RPMI7951 (cell line): ENCODE measurements around the gene RABL2A. TPM values are rescaled to one million over a fixed set of nuclear protein-coding genes. Genes with fewer than 3 reads are reported as not detected.
"Not testable (repeated sequence)": the region's sequence is repeated elsewhere in the genome, so short reads cannot be mapped to it uniquely, and the experiment has no call there.

Experiments used
- DNase-seq: peaks from one replicate; pipeline ENCODE4 v3.0.0-alpha.2; 2012; ENCODE audit warnings: low read depth
- total RNA-seq: library from RNA; depleted of rRNA; stranded (reverse); fragments of >200 nt; shearing (Covaris generic); gene quantifications from 2 replicates; pipeline ENCODE4 v1.2.3, GENCODE V29; 2014

The RABL2A gene
- total RNA-seq, 1 experiment from 2014 or later = 4.3 TPM

DNA sequence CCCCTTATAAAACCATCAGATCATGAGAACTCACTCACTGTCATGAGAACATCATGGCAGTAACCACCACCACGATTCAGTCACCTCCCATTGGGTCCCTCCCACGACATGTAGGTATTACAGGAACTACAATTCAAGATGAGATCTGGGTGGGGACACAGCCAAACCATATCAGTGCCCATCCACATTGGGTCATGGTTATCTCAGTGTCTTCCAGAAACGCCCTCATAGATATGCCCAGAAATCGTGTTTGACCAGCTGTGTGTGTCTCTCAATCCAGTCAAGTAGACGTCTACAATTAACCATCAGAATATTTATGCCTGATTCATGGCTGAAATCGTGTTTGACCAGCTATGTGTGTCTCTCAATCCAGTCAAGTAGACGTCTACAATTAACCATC lies 17.2 kb upstream of the RABL2A start:
- DNase-seq = not testable (repeated sequence)

DNA sequence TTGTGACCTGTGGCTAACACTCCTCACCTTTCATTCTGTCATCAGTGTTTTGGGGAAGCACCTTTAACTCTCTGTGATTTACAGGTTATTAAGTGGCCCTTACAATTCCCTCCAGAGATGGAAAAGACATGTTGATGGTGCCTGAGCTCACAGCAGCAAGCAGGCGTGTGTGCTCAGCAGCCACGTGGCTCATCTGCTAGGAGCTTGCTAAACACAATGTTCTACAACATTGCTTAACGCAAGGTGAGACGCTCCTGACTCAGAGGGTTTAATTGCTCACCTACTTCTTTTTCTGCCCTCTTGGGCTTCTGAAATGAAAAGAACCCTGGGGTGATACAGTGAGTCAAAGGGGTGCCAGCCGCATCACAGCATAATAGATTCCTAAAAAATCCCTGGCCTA lies 6.1 kb upstream of the RABL2A start:
- DNase-seq = not testable (repeated sequence)

DNA sequence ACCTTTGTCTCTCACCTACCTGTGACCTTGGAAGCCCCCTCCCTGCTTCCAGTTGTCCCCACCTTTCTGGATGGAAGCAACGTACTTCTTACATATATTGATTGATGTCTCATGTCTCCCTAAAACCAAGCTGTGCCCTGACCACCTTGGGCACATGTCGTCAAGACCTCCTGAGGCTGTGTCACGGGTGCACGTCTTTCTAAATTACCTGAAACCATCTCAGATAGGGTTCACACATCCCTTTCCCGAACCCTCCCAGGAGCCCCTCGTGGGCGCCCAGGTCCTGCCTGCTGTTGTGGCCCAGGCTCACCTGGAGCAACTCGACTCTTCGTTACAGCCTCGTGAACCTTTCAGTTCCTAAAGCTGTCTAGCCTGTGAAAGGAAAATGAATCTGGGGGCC lies 1.2 kb upstream of the RABL2A start:
- not testable (repeated sequence) for DNase-seq

DNA sequence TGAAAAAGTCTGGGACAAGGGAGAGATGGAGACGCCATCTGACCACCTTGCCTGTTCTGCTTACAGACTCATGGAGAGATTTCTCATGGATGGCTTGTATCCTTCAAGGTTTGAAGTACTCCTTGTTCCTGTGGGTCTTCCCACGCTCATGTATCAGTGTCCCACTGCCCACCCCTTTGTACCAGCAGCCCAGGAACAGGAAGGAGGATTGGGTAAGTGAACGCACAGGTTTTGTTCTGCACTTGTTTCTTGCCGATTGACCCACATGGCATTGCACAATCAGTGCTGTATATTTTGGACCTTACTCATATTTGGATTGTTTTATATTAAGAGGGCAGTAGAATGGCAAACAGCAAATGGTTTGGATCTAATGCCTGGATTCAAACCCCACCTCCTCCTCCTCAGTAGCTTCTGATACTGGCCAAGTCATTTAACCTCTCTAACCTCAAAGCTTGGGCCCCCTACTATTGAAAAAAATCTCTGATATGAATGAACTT lies 5.8 kb downstream of the RABL2A start:
- not testable (repeated sequence) for DNase-seq

DNA sequence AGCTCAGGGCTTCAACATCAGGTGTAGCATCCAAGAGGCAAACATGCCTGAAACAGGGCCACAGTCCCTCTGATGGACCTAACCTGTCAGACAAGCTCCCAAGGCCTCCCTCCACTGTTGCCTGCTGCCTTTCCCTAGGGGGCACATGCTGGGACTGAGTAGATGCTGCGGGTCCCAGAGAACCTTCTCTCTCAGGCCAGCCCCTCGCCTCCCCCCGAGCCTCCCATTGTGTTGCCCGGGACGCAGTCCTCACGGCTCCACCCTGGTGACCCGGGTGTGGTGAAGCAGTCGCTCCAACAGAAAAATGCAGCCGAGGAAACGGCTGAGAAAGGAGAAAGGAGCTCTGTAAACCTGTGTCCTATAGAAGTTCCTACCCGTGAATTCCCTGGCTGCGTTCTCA lies 8.3 kb downstream of the RABL2A start:
- DNase-seq = not testable (repeated sequence)

DNA sequence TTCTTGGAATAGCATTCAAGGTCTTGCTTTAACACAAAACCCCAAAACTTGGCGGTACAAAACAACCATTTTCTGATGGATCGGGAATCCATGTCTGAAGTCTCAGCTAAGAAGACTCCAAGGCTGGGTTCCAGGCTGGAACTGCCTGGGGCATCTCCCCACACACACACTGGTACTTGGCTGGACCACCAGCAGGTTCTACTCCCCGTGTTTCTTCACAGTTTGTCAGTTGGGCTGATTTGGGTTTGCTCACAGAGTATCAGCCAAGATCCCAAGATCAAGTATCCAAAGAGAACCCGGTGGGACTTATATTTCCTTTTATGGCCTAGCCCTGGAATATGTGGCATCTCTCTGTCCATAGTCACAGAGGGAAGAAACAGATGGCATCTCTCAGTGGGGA lies 9.2 kb downstream of the RABL2A start:
- DNase-seq = not testable (repeated sequence)

DNA sequence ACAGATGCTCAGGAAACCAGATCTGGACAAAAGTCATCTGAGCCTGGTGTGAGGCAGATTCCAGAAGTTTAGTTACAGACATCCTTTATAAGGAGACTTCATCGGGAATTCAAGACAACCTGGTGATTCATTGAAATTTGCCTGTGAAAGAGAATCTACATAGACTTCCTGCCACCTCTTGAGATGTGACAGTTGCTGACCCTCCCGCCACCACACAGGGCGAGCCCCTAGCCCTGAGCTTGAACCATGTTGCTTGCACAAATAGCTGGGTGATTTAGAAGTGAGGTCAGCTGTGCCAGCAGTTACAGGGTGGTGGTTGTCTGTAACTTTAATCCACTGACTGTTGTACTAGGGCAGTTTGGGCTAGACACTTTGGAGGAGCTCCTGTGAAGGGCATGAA lies 11.0 kb downstream of the RABL2A start:
- not testable (repeated sequence) for DNase-seq

DNA sequence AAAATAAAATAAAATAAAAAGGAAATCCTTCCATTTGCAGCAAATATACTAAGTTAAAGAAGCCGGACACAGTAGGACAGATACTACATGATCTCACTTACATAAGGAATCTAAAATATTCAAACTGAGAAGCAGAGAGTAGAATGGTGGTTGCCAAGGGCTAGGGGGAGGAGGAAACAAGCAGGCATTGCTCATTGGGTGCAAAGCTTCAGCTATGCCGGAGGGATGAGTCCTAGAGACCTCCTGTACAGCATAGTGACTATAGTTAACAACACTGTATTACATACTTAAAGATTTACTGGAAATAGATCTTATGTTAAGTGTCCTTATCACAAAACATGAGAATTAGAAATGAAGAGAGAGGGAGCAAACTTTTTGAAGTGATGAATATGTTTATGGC lies 19.2 kb downstream of the RABL2A start:
- DNase-seq = not testable (repeated sequence)

DNA sequence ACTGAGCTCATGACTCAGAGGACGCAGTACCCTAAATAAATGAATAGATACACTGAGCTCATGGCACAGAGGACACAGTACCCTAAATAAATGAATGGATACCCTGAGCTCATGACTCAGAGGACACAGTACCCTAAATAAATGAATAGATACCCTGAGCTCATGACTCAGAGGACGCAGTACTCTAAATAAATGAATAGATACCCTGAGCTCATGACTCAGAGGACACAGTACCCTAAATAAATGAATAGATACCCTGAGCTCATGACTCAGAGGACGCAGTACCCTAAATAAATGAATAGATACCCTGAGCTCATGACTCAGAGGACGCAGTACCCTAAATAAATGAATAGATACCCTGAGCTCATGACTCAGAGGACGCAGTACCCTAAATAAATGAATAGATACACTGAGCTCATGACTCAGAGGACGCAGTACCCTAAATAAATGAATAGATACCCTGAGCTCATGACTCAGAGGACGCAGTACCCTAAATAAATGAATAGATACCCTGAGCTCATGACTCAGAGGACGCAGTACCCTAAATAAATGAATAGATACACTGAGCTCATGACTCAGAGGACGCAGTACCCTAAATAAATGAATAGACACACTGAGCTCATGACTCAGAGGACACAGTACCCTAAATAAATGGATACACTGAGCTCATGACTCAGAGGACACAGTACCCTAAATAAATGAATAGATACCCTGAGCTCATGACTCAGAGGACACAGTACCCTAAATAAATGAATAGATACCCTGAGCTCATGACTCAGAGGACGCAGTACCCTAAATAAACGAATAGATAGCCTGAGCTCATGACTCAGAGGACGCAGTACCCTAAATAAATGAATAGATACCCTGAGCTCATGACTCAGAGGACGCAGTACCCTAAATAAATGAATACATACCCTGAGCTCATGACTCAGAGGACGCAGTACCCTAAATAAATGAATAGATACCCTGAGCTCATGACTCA lies 24.1 kb downstream of the RABL2A start:
- DNase-seq = peak; percentile 13

DNA sequence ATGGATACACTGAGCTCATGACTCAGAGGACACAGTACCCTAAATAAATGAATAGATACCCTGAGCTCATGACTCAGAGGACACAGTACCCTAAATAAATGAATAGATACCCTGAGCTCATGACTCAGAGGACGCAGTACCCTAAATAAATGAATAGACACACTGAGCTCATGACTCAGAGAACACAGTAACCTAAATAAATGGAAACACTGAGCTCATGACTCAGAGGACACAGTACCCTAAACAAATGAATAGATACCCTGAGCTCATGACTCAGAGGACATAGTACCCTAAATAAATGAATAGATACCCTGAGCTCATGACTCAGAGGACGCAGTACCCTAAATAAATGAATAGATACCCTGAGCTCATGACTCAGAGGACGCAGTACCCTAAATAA lies 25.5 kb downstream of the RABL2A start:
- not testable (repeated sequence) for DNase-seq

DNA sequence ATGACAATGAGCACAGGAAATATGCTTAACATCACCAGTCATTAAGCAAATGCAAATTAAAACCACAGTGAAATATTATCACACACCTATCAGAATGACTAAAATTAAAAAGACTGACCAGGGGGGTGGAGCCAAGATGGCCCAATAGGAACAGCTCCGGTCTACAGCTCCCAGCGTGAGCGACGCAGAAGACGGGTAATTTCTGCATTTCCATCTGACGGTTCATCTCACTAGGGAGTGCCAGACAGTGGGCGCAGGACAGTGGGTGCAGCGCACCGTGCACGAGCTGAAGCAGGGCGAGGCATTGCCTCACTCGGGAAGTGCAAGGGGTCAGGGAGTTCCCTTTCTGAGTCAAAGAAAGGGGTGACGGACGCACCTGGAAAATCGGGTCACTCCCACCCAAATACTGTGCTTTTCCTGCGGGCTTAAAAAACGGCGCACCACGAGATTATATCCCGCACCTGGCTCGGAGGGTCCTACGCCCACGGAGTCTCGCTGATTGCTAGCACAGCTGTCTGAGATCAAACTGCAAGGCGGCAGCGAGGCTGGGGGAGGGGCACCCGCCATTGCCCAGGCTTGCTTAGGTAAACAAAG lies 29.1 kb downstream of the RABL2A start:
- not testable (repeated sequence) for DNase-seq

DNA sequence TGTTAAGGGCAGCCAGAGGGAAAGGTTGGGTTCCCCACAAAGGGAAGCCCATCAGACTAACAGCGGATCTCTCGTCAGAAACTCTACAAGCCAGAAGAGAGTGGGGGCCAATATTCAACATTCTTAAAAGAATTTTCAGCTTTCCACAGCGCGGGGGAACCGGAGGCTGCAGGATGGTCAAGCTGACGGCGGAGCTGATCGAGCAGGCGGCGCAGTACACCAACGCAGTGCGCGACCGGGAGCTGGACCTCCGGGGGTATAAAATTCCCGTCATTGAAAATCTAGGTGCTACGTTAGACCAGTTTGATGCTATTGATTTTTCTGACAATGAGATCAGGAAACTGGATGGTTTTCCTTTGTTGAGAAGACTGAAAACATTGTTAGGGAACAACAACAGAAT lies 30.7 kb downstream of the RABL2A start:
- not testable (repeated sequence) for DNase-seq

DNA sequence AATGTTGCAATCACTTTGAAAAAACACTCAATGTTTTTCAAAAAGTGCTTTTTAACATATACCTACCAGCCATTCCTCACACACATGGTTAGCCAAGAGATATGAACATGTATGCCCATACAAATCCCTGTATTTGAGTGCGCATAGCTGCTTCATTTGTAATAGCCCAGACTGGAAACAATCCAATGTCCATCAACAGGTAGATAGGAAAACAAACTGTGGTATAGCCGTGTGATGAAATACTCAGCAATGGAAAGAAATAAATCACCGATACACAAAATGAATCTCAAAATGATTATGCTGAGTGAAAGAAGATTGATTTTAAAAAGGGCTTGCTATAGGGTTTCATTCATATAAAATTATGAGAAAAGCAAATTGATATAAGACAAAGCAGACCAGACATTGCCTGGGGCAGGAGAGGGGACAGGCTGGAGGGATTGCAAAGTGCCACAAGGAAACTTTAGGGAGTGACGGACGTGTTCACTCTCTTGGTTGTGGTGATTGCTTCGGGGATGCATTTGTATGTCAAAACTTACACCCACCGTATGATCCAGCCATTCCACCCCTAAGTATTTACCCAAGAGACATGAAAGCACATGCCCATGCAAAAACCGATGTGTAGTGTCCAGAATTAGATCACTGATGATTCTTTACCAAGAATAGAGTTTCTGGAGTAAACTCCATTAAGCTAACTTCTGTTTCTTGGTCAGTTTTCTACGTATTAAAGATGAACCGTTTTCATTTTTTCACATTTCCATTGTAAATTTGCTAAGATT lies 36.4 kb downstream of the RABL2A start:
- not testable (repeated sequence) for DNase-seq

DNA sequence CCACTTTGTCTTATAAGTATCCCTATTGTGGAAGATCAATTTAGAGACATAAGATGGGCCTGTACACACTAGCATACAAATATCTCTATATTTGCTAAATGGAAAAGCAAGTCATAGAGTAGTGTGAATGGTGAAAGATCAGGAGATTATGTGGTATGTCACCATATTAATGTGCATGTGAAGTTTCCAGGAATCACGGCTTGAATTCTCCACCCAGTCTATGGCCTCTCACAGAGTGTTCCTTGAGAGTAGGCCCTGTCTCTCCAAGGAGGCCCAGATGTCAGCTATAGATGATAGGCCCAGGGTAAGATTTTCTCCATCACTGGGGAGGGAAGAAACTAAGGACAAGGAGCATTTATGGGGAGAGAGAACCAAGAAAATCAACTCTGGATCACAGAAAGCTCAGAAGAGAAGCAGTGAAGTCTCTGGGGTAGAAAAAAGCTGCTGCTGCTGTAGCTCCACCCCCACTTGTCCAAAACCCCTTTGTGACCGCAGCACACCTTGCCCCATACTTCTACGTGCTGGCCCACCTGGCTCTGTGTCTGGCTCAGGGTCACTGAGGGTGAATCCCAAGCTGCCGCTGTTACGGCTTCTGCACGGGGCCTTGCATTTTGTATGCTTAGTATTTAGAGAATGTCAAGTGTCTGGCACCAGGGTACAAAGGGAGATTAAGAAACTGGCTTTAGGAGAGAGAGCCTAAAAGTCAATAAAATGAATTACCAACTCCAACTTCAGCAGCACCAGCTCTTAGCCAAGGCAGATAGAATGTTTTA lies 37.9 kb downstream of the RABL2A start:
- DNase-seq = not testable (repeated sequence)

DNA sequence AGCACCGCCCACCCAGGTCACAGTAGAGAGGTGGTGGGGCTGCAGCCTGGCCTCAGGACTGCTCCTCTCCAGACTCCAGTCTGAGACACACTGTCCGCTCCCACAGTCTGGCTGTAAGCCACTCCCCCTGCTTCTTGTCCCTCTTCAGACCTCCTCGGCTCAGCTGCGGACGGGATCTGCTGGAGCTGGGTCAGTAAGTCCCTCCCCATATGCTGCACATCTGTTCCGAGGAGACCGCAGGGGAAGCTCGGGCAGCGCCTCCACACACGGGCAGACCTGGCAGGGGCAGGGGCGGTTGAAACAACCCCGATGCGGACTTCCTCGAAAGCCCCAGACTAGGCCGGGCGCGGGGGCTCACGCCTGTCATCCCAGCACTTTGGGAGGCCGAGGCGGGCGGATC lies 41.9 kb downstream of the RABL2A start:
- not testable (repeated sequence) for DNase-seq

DNA sequence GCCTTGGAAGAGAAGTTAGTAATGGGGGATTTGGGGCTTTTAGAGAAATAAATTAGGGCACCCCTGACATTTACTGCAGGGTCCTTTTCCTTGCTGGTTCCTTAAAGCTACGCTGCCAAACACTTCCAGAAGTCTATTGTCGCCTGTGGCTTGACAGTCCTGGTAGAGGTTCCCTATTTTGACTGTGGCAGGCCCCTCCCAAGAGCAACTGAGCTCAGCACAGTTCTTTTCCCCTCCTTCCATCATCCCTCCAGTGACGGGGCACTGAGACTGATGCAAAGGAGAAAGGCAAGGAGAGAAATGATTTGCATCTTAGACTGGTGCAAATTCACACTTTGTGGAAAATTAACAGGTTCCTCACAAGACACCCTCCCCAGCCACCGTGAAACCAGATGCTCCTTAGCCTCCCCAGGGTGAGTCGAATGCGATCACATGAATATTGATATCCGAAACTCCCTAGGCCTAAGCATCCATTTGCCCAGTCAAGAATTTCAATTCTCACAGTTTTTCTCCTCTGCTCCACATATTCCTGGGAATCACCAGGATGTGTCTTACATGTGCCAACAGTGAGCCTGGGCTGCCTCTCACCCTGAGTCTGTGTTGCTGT lies 45.4 kb downstream of the RABL2A start:
- DNase-seq = no peak

DNA sequence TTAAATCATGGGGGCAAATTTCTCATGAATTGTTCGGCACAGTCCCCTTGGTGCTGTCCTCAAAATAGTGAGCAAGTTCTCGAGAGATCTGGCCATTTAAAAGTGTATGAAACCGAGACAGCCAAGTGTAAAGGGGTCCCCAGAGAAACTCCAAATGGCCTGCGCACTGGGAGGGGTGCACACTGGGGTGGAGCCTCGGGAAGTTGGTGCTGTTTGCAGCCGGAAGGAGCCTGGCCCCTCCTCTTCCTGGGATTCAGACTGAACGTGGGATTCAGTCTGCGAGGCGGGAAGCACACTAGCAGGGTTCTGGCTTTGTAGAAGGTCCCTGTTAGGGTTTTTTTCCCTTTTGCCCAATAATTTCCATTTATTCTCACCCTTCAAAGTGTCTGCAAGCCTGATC lies 48.8 kb downstream of the RABL2A start:
- DNase-seq = no peak

DNA sequence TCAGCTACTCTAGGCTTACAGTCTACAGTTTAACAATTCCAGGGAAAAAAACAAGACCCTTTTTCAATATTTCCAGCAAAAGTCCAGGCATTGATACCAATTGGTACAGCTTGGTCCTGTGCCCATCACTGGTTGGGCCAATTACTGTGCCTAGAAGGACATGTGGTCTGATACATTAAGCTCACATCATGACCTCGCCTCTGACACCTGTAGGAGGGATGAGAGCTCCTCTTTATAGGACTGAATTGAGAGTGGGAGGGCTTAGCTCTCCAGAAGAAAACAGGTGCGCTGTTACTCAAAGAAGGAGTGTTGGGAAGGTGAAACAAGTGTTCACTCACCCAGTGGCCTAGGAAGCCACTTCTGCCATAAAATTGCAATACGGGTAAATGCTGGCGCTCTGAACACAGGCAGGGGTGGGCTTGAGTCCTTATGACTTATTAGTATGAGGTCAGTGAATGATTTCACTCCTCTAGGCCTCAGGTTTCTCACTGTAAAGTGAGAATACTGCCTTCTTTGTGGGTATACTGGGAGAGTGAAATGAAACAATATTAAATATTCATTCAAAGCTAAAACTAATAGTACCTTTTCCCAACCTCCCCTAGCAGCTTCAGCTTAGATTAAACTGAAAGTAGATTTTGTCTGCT lies 49.7 kb downstream of the RABL2A start:
- DNase-seq = no peak

DNA sequence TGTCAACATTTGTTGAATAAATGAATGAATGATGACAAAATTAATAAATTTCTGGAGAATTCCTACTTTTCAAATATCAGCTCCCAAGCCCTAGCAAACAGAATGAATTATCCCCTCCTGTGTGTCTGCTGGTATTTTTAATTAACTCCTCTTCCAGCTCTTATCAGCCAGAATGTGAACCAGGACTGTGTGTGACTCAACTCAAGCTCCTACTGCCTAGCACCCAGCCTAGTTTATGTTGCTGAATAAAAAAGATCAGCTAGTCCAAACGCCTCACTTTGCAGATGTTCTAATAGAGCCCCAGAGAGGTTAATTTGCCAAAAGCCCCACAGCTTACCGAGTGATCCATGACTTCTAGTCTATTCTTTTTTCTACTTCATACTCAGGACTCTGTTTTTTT lies 50.3 kb downstream of the RABL2A start:
- no peak for DNase-seq

DNA sequence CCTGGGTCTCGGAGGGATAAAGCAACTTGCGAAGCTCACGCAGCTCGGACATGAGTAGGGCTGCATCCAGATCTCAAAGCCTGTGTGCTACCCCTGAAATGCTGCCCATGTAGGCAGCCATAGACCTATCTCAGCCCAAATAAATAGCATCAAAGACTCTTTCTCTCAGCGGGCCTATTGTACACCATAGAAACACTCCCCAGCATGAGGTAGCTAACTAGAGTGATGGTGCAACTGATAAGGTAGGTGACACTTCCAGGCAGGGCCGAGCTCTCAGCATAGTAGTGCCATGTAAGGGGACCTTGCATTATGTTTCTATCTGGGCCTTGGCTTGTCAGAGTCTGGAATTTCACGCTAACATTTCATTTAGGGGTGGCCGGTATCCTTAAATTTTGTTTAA lies 52.4 kb downstream of the RABL2A start:
- DNase-seq = no peak
